Endometrial microvascular endothelial cells (primary cell): ENCODE measurements around the gene CRKL. TPM values are rescaled to one million over a fixed set of nuclear protein-coding genes. Genes with fewer than 3 reads are reported as not detected.
"Not testable (repeated sequence)": the region's sequence is repeated elsewhere in the genome, so short reads cannot be mapped to it uniquely, and the experiment has no call there.

Source experiments
- in situ Hi-C: cut with HindIII; loops from 2 replicates; pipeline ENCODE4 v1.10.0; 2017; ENCODE audit warnings: low sequenced_read_pairs, low pct_unique_long_range_greater_than_20kb; ENCODE audit errors: inconsistent ontology term
- total RNA-seq: library from RNA; depleted of rRNA; stranded (reverse); fragments of >200 nt; gene quantifications from one replicate; pipeline ENCODE4 v1.2.3, GENCODE V29; 2015; ENCODE audit errors: inconsistent ontology term

Gene CRKL
- total RNA-seq, 1 donor from 2014 or later = 55.8 TPM

DNA sequence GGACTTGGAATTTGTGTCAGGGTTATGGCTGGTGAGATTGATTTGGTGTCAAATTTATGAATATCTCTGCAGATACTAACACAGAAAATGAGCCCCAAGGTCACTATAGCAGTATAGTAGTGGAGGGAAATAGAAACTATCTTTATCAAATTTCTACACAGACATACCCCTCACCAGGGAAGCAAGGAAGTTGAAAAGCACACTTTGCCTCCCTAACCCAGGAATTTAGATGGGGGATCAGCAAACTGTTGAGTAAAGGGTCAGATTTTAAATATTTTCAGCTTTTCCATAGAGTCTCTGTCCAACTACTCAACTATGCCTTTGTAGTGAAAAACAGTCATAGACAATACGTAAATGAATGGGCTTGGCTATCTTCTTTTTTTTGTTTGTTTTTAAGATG lies 12.8 kb downstream of the CRKL start:
- in situ Hi-C loops = no loop called here

DNA sequence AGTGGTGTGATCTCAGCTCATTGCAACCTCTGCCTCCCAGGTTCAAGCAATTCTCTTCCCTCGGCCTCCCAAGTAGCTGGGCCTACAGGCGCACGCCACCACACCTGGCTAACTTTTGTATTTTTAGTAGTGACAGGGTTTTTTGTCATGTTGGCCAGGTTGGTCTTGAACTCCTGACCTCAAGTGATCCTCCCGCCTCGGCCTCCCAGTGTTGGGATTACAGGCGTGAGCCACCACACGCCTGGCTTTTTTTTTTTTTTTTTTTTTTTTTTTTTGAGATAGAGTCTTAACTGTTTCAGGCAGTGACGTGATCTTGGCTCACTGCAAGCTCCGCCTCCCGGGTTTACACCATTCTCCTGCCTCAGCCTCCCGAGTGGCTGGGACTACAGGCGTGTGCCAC lies 13.2 kb downstream of the CRKL start:
- in situ Hi-C loops = not testable (repeated sequence)

DNA sequence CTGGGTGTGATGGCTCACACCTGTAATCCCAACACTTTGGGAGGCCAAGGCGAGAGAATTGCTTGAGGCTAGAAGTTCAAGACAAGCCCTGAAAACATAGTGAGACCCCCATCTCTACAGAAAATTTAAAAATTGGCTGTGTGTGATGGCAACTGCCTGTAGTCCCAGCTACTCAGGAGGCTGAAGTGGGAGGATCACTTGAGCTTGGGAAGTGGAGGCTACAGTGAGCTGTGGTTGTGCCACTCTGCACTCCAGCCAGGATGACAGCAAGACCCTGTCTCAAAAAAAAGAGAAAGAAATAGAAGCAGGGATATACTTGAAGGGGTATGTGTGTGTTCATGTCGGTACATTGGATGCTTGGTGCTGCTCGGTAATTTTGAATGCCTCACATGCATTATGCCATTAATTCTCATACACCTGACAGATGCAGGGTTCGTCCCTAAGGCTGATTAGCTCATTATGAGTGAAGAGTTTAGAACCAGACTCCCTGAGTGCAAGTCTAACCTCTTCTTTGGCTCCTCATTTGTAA lies 14.0 kb downstream of the CRKL start:
- in situ Hi-C loops = no loop called here

DNA sequence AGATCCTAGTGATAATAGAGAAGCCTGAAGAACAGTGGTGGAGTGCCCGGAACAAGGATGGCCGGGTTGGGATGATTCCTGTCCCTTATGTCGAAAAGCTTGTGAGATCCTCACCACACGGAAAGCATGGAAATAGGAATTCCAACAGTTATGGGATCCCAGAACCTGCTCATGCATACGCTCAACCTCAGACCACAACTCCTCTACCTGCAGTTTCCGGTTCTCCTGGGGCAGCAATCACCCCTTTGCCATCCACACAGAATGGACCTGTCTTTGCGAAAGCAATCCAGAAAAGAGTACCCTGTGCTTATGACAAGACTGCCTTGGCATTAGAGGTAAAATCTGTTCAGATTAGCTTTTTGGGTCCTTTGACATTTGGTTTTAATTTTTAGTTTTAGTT lies 16.7 kb downstream of the CRKL start:
- in situ Hi-C loops = no loop called here

DNA sequence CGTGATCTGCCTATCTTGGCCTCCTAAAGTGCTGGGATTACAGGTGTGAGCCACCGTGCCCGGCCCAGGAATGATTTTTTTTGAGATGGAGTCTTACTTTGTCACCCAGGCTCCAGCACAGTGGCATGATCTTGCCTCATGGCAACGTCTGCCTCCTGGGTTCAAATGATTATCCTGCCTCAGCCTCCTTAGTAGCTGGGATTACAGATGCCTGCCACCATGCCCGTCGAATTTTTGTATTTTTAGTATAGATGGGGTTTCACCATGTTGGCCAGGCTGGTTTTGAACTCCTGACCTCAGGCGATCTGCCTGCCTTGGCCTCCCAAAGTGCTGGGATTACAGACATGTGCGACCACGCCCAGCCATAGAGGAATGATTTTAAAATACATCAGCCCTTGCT lies 17.8 kb downstream of the CRKL start:
- in situ Hi-C loops = not testable (repeated sequence)

- in situ Hi-C loops = not testable (repeated sequence)
Measured at GRCh38 chr22:20935780-20936539, 18.8 kb downstream of the CRKL start.

DNA sequence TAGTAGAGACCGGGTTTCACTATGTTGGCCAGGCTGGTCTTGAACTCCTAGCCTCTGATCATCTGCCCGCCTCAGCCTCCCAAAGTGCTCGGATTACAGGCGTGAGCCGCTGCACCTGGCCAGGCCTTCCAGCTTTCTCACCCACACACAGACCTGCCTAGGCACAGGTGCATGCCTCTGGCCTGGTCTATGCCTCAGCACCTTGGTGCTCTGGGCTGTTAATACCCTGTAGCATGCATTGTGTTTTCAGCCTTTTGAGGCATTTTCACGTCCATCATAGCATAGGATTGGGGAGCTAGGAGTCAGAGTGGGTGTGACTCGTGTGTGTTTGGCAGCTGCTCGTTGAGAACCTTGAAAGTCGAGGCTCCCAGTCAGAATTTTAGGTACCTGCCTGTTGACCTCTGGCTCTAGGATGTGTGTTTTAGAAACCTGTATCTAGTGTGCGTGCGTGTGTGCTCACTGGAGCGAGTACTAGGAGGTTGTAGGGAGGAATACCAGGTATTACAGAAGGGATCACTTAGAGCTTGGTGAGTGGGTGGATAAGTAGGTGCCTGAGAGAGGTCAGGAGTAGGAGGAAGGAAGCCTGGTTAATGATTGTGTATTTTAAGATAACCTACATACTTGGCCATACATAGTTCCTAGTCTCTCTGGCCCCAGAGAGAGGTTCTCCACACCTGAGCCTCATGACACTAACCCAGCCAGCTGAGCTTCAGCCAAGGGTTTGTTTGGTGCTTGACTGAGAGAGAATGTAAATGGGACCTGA lies 20.0 kb downstream of the CRKL start:
- in situ Hi-C loops = no loop called here

GRCh38 chr22:20937794-20938671 lies 20.8 kb downstream of the CRKL start:
- in situ Hi-C loops = no loop called here

GRCh38 chr22:20939457-20940185 lies 22.4 kb downstream of the CRKL start:
- in situ Hi-C loops = not testable (repeated sequence)

DNA sequence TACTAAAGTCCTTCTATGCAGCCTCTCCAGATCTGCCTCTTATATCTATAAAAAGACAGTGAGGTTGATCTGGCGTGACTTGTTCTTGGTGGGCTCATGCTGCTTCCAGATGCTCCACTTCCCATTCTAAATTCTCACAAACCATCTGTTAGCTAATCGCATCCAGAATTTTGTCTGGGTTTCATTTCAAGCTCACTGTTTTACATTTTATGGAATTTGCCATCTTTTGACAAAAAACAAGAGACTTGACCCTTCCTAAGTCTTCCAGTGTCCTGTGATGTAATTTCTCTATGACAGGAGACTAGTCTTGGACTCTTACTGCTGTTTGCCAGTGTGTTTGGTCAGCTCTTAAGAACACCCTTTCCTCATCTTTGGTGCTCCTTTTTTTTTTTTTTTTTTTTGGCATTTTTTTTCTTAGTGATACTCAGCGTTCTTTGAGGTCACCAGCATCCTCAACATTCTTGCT lies 23.0 kb downstream of the CRKL start:
- in situ Hi-C loops = no loop called here

DNA sequence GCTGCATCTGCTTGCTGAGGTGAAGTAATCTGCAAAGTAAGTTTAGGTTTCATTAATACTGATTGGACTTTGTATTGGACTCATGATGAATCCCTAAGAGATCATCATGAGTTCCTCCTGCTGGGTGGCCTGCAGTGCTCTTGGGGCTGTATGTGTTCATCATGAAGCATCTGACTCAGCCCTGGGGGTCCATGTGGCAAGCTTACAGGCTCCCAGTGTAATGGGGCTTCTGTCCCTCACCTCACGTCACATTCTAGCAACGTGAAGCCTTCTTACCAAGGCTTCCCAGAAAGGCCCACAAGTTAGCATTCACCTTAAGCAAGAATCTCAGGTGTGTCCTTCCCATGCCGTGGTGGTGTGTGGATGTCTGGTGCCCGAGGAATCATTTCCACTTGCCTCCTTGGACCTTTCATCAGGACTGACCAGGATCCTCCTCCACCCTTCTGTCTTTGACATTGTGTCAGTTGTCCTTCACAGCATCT lies 23.7 kb downstream of the CRKL start:
- in situ Hi-C loops = no loop called here

GRCh38 chr22:20942203-20942902 lies 25.1 kb downstream of the CRKL start:
- in situ Hi-C loops = not testable (repeated sequence)

- in situ Hi-C loops = no loop called here
Measured at GRCh38 chr22:20943104-20943933, 26.1 kb downstream of the CRKL start.

GRCh38 chr22:20944042-20944441 lies 26.8 kb downstream of the CRKL start:
- in situ Hi-C loops = no loop called here

DNA sequence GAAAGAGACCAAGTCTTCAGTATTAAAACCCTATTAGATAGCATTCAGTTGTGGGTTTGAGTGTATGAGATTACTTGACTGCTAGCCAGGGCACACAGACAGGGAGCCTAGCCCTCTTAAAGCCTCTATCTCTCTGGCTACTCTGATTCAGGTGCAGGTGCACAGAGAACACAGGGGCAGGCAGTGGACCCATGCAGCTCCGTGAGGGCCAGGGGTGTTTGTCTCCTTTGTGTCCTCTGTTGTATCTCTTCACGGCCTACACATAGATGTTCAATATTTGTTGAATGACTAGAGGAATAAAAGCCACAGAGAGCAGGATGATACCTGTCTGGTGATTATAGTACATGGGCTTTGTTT lies 28.3 kb downstream of the CRKL start:
- in situ Hi-C loops = no loop called here

- in situ Hi-C loops = no loop called here
Measured at GRCh38 chr22:20946080-20946986, 29.1 kb downstream of the CRKL start.
